ENCODE results near the gene GPR89B.
"Not testable (repeated sequence)": the region's sequence is repeated elsewhere in the genome, so short reads cannot be mapped to it uniquely, and the experiment has no call there.

The GPR89B gene

GRCh38 chr1:148033147-148033546 is 104.9 kb downstream of the GPR89B start:
- DNase-seq = not testable (repeated sequence)

GRCh38 chr1:148037850-148038461 is 109.7 kb downstream of the GPR89B start:
- DNase-seq = not testable (repeated sequence)

GRCh38 chr1:148038462-148039333 is 110.5 kb downstream of the GPR89B start:
- peak; percentile 91 for DNase-seq

Data from fibroblast of skin of abdomen (primary cell).